Activated CD4-positive, alpha-beta T cell treated with anti-CD3 and anti-CD28 coated beads, Interleukin-2, amount 50 U/mL, for 48 hours (primary cell): ENCODE data around the gene GH2.
"Not testable (repeated sequence)": the region's sequence is repeated elsewhere in the genome, so short reads cannot be mapped to it uniquely, and the experiment has no call there.

Experiments used
- DNase-seq, 2 experiments: peaks; one replicate each; pipeline ENCODE4 v3.0.0-alpha.2; 2020

GH2 gene

GRCh38 chr17:63911041-63911635 is 29.4 kb upstream of the GH2 start, which contains the start of gene CSHL1:
Gene CSHL1 (minus strand): TSS chr17:63911258. CDS start chr17:63911196, 62 bp downstream.
- DNase-seq: no peak

DNA sequence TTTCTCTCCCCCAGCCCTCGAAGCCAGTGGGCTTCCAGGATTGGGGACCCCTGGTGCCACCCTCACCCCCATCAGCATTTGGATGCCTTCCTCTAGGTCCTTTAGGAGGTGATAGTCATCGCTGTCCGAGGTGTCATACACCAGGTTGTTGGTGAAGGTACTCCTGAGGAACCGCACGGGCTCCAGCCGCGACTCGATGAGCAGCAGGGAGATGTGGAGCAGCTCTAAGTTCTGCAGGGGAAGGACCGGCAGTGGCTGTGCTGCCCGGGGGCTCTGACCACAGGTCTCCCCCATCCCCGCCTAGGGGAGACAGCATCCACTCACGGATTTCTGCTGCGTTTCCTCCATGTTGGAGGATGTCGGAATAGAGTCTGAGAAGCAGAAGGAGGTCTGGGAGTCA is 28.4 kb upstream of the GH2 start:
- DNase-seq: no peak

DNA sequence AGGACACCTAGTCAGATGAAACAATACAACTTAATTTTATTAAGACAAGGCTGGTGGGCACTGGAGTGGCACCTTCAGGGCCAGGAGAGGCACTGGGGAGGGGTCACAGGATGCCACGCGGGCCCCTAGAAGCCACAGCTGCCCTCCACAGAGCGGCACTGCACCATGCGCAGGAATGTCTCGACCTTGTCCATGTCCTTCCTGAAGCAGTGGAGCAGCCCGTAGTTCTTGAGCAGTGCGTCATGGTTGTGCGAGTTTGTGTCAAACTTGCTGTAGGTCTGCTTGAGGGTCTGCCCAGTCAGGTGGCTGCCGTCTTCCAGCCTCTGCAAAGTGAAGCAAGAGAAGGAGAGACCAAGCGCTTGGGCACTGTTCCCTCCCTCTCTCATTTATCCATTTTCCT is 27.8 kb upstream of the GH2 start:
- not testable (repeated sequence) for DNase-seq

DNA sequence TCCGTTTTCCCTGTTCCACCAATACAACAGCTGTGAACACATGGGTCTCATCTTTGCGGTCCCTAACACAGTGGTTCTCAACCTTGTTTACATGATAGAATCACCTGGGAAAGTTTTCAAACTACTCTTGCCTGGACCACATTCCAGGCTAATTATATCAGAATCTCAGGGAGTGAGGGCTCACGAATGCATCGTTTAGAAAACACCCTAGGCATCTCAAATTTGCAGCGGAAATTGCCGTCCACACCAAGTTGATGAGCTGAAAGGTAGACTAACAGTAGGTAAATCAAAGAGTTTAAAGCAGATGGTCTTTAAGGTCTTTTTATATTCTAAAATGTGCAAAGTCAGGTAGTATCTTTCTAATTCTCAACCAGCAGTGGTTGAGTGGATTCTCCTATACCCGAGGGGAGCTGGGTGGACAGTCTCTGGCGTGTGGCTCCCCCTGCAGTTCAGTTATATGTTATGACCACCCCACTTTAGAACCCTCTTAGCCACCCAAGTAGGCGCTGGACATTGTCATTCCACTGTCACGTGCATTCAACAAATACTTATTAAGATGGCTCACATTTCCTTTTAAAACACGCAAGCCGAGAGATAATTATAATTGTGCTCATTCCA is 25.5 kb upstream of the GH2 start:
- peak in 1 of 2 experiments; percentile 19 for DNase-seq

GRCh38 chr17:63904796-63905195 is 23.1 kb upstream of the GH2 start:
- DNase-seq: not testable (repeated sequence)

DNA sequence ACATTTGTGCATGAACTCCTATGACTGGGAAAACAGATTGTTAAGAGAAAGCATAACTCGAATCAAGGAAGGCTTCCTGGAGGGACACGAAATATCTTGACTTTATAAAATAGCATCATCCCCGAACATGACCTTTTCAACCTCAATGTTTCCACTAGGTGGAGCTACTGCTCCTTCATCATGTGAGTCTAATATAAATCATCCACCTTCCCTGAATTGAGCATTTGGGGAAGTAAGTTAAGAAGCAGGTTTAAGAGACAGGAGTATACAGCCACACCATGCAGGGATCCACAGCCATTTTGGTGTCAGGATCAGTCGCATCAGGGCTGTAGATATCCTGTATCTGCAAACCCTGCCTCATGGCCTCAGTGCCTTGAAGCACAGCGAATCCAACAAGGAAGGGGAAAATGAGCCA is 22.1 kb upstream of the GH2 start:
- not testable (repeated sequence) for DNase-seq

DNA sequence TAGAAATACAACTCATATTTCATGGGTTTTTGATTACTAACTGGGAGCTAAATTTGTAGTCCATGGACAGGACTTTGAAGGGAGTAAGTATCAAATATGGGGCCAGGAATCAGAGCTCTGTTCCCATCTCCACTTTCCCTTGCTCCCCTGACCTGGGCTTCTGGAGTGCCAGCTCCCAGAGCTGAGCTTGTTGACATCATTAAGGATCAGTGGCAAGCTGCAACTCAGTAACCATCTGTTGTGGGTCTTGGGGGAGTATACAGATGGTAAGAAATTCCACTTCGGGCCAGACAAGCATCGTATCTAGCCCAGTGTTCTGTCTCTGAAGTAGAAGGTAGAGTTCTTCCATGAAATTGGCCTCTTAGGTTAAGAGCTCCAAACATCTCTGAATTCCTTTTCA is 20.2 kb upstream of the GH2 start:
- DNase-seq: not testable (repeated sequence)

GRCh38 chr17:63898899-63899798 is 17.4 kb upstream of the GH2 start:
- DNase-seq: peak; percentile 33 to 49

DNA sequence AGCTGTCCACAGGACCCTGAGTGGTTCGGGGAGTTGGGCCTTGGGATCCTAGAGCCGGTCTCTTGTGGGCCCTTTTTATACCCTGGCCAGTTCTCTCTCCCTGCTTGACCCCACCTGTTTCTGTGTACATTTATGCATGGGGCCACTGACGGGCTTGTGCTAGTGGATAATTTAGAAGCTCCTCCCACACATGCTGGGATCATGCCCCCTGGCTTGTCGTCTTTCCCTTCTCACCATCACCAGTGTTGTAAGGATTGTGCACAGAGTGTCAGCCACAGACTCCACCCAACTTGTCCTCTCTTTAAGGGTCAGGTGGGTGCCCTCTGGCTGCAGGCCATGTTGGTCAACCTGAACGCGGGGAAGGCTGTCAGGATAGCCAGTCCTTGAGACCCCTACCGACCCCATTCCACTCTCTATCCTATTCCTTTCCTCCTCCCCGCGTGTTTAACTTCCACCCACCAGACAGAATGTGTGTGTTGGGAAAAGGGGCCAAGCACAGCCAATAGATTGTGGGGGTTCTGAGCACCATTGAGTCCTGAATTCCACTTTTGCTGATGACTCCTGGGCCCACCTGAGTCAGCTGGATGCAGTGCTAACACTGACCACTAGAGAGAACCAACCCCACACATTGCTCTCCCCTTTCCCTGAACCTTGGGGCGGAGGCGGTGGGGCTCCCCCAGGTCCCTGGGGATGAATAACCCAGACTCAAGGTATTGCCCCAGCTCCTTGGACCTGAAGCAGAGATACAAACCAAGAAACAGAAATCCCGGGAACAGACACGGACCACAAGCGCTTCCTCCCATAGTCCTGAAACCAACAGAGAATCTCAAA is 15.0 kb upstream of the GH2 start, which contains the start of gene CSH1:
TSS of gene CSH1 (minus strand) at position 51 of the 831 bp plus-strand sequence. CDS start 63 bp downstream, outside the sequence.
- not testable (repeated sequence) for DNase-seq

GRCh38 chr17:63894821-63895220 is 13.1 kb upstream of the GH2 start:
- DNase-seq: not testable (repeated sequence)

DNA sequence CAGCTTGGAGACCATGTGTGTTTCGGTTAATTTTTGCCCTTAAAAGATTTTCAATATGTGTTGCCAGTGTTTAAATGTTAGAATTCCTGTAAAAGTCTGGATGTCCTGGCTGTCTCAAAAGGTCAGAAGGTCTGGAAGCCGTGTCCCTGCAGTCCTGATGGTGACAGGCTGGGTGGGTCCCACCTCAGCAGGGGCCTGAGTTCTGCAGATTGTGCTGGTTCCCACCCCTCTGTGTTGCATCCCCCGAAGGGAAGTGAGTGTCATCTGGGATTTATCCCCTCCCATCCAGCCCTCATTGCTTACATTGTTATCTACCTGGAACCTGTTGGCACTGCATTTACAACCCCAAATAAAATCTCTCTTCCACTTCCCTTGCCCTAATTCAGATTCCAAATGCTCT is 12.3 kb upstream of the GH2 start:
- not testable (repeated sequence) for DNase-seq

DNA sequence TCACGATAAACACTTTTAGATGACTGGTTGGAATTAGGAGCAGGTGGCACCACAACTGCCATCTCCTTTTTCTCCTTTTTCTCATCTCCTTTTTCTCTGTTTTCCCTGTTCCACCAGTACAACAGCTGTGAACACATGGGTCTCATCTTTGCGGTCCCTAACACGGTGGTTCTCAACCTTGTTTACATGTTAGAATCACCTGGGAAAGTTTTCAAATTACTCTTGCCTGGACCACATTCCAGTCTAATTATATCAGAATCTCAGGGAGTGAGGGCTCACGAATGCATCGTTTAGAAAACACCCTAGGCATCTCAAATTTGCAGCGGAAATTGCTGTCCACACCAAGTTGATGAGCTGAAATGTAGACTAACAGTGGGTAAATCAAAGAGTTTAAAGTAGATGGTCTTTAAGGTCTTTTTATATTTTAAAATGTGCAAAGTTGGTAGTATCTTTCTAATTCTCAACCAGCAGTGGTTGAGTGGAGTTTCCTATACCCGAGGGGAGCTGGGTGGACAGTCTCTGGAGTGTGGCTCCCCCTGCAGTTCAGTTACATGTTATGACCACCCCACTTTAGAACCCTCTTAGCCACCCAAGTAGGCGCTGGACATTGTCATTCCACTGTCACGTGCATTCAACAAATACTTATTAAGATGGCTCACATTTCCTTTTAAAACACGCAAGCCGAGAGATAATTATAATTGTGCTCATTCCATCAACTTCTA is 10.7 kb upstream of the GH2 start:
- DNase-seq: not testable (repeated sequence)

DNA sequence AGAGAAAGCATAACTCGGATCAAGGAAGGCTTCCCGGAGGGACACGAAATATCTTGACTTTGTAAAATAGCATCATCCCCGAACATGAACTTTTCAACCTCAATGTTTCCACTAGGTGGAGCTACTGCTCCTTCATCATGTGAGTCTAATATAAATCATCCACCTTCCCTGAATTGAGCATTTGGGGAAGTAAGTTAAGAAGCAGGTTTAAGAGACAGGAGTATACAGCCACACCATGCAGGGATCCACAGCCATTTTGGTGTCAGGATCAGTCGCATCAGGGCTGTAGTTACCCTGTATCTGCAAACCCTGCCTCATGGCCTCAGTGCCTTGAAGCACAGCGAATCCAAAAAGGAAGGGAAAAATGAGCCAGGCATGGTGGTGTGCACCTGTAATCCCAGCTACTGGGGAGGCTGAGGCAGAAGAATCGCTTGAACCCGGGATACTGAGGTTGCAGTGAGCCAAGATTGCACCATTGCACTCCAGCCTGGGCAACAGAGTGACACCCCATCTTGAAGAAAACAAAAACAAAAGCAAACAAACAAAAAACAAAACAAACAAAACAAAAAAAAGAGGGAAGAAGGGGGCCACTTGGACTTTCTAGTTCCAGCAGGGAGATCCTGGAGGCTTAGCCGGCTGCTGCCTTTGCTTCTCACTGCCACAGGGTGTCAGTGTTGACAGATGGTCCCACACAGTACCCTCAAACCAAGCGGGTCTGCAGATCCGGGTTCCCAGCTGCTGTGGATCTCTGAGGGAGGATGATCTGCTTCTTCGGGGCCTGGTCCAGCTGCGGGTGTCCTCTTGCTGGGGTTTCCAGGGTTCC is 7.5 kb upstream of the GH2 start:
- DNase-seq: not testable (repeated sequence)

DNA sequence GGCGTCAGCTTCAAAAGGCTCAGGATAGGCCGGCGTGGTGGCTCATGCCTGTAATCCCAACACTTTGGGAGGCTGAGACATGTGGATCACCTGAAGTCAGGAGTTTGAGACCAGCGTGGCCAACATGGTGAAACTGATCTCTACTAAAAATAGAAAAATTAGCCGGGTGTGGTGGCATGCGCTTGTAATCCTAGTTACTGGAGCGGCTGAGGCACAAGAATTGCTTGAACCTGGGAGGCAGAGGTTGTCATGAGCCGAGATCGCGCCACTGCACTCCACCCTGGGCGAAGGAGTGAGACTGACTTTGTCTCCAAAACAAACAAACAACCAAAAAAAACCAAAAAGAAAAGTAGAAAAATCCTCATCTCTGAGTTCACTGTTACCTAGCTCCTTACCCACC is 3.4 kb upstream of the GH2 start:
- DNase-seq: not testable (repeated sequence)

DNA sequence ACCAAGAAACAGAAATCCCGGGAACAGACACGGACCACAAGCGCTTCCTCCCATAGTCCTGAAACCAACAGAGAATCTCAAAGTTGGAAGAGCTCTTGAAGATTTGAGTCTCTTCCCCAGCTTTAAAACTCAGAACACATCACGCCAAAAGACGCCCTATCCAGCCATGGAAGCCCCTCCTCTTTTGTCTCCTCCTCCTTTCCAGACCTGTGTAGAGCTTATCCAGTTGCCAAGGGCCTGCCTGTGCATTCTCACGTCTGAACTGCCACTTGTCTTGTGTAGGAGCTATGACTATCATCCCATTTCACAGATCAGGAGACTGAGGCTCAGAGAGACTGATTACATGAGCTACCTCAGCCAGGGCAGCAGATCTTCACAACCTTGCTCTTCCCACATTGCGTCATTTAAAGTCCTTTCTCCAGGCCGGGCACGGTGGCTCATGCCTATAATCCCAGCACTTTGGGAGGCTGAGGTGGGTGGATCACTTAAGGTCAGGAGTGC is 932 bp upstream of the GH2 start:
- not testable (repeated sequence) for DNase-seq

DNA sequence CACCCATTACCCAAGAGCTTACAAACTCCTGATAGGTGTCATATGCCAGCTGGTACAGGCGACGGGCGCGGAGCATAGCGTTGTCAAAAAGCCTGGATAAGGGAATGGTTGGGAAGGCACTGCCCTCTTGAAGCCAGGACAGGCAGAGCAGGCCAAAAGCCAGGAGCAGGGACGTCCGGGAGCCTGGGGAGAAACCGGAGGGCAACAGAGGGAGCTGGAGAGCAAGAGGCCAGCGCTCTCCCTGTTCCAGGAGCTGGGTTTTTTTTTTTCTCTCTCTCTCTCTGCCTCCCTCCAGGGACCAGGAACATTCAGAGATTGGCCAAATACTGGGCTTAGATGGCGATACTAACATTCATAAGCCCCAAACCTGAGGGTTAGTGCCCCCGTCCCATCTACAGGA is 407 bp downstream of the GH2 start:
- DNase-seq: not testable (repeated sequence)

- DNase-seq: no peak
These were observed 1.0 kb downstream of the GH2 start for GRCh38 chr17:63880706-63881105.

DNA sequence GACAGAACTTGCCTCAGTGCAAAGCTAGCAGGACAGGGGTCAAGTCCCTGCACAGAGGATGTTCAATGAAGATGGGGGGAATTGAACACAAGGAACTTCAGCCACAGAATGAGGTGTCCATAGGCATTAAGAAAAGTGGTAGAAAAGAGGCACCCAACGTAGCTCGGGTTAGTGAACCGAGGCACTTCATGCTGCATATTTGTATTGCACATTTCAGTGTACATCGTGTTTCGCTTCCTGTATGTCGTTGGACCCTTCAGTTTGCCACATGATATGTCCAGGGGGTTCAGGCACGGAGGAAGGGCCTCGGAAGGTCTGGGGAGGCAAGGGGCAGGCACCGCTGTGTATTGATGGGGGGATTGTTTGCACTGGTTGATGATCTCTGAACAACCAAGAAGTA is 3.3 kb downstream of the GH2 start:
- not testable (repeated sequence) for DNase-seq

DNA sequence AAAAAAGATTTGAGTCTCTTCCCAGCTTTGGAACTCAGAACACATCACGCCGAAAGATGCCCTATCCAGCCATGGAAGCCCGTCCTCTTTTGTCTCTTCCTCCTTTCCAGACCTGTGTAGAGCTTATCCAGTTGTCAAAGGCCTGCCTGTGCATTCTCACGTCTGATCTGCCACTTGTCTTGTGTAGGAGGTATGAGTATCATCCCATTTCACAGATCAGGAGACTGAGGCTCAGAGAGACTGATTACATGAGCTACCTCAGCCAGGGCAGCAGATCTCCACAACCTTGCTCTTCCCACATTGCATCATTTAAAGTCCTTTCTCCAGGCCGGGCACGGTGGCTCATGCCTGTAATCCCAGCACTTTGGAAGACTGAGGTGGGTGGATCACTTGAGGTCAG is 7.1 kb downstream of the GH2 start:
- not testable (repeated sequence) for DNase-seq

GRCh38 chr17:63874061-63874626 is 7.6 kb downstream of the GH2 start:
- not testable (repeated sequence) for DNase-seq
